IMR-90 (cell line): ENCODE data around the gene STX16. TPM values are rescaled to one million over a fixed set of nuclear protein-coding genes. Genes with fewer than 3 reads are reported as not detected.
A peak's percentile ranks its signal among the peaks of the same experiment; 100 is the strongest.

Source experiments
- ATAC-seq: fragments of 200-7000 bp; cut with Tn5 transposase; 2 replicates; pipeline ENCODE4 v1.9.1; 2020; ENCODE audit warnings: low read depth, mild to moderate bottlenecking, moderate library complexity
- BruUV-seq: library from RNA; stranded (reverse); fragments of 400-500 nt; replicated peaks from 2 replicates; lab custom pipeline; 2021; lab: Mats Ljungman, UMichigan
- CTCF ChIA-PET: fragments of 300-600 bp; formaldehyde crosslinking; extraction: SDS; loops from one replicate; lab custom pipeline; 2021; ENCODE audit warnings: antibody characterized with exemption; lab: Yijun Ruan, JAX
- POLR2A ChIA-PET: fragments of 300-600 bp; sonication (Branson Sonifier 250); formaldehyde crosslinking; loops from one replicate; lab custom pipeline; 2022; ENCODE audit warnings: antibody characterized with exemption; ENCODE audit not compliant: unreplicated experiment; lab: Charles Lee
- DNase-seq: peaks from one replicate; pipeline ENCODE4 v3.0.0; 2013
- H2AFZ ChIP-seq: replicated peaks from 2 replicates; pipeline ENCODE3; 2013; ENCODE audit warnings: low read length, mild to moderate bottlenecking; ENCODE audit not compliant: poor library complexity
- H2AK5ac ChIP-seq: 2 replicates; pipeline ENCODE4 v1.6.1; 2013; ENCODE audit warnings: low read depth, low read length, inconsistent platforms
- H2AK9ac ChIP-seq: replicated peaks from 2 replicates; pipeline ENCODE3; 2013; ENCODE audit warnings: mild to moderate bottlenecking, low read depth, low read length, moderate library complexity; ENCODE audit not compliant: poor library complexity
- H2BK120ac ChIP-seq: 2 replicates; pipeline ENCODE4 v1.6.1; 2013; ENCODE audit warnings: low read depth, low read length, inconsistent platforms
- H2BK15ac ChIP-seq: 3 replicates; pipeline ENCODE4 v1.6.1; 2013; ENCODE audit warnings: low read depth, low read length, inconsistent platforms
- H2BK20ac ChIP-seq: 2 replicates; pipeline ENCODE4 v1.6.1; 2013; ENCODE audit warnings: low read depth, mild to moderate bottlenecking, inconsistent platforms, low read length, moderate library complexity
- H2BK5ac ChIP-seq: 2 replicates; pipeline ENCODE4 v1.6.1; 2013; ENCODE audit warnings: mild to moderate bottlenecking, low read depth, low read length, inconsistent platforms; ENCODE audit not compliant: poor library complexity, severe bottlenecking
- H3K14ac ChIP-seq: replicated peaks from 2 replicates; pipeline ENCODE4 v1.6.1; 2013; ENCODE audit warnings: low read depth, low read length, inconsistent platforms
- H3K18ac ChIP-seq: 2 replicates; pipeline ENCODE4 v1.6.1; 2013; ENCODE audit warnings: low read depth, low read length, control low read depth
- H3K23ac ChIP-seq: 2 replicates; pipeline ENCODE4 v1.6.1; 2013; ENCODE audit warnings: low read depth, low read length, inconsistent platforms
- H3K27ac ChIP-seq: 2 replicates; pipeline ENCODE4 v1.5.1; 2013; ENCODE audit warnings: mild to moderate bottlenecking, control low read depth, low read length; ENCODE audit not compliant: insufficient read depth
- H3K27me3 ChIP-seq: 2 replicates; pipeline ENCODE4 v1.6.1; 2013; ENCODE audit warnings: low read length; ENCODE audit not compliant: control insufficient read depth, insufficient read depth
- H3K36me3 ChIP-seq: 2 replicates; pipeline ENCODE4 v1.6.1; 2013; ENCODE audit warnings: low read length, mixed read lengths; ENCODE audit not compliant: control insufficient read depth, insufficient read depth
- H3K4ac ChIP-seq: 2 replicates; pipeline ENCODE4 v1.6.1; 2013; ENCODE audit warnings: low read depth, low read length, inconsistent platforms
- H3K4me1 ChIP-seq: 2 replicates; pipeline ENCODE4 v1.6.1; 2013; ENCODE audit warnings: low read length, mixed read lengths; ENCODE audit not compliant: control insufficient read depth, insufficient read depth
- H3K4me2 ChIP-seq: 2 replicates; pipeline ENCODE4 v1.6.1; 2013; ENCODE audit warnings: low read depth, mild to moderate bottlenecking, control low read depth, low read length, moderate library complexity
- H3K4me3 ChIP-seq: 2 replicates; pipeline ENCODE4 v1.5.1; 2013; ENCODE audit warnings: low read depth, mild to moderate bottlenecking, control low read depth, low read length, moderate library complexity; ENCODE audit not compliant: insufficient read depth
- H3K56ac ChIP-seq: 2 replicates; pipeline ENCODE4 v1.6.1; 2013; ENCODE audit warnings: low read length, inconsistent platforms; ENCODE audit not compliant: insufficient read depth; ENCODE audit errors: extremely low read depth
- H3K79me1 ChIP-seq, 2 experiments: 2 replicates each; pipeline ENCODE4 v1.6.1; 2013; ENCODE audit warnings: low read length in 2 of 2, inconsistent platforms in 1 of 2, low read depth in 1 of 2
- H3K9ac ChIP-seq: 2 replicates; pipeline ENCODE4 v1.6.1; 2013; ENCODE audit warnings: low read depth, low read length, control low read depth
- H3K9me1 ChIP-seq: 2 replicates; pipeline ENCODE4 v1.6.1; 2013; ENCODE audit warnings: low read length, inconsistent platforms; ENCODE audit not compliant: insufficient read depth
- H3K9me3 ChIP-seq: 2 replicates; pipeline ENCODE4 v1.6.1; 2013; ENCODE audit warnings: low read length; ENCODE audit not compliant: control insufficient read depth, insufficient read depth
- H4K20me1 ChIP-seq: 2 replicates; pipeline ENCODE4 v1.6.1; 2013; ENCODE audit warnings: low read length, inconsistent platforms; ENCODE audit not compliant: insufficient read depth
- H4K5ac ChIP-seq: 2 replicates; pipeline ENCODE4 v1.6.1; 2013; ENCODE audit warnings: mild to moderate bottlenecking, low read depth, low read length, control low read depth
- H4K8ac ChIP-seq, 2 experiments: 2 replicates each; pipeline ENCODE4 v1.6.1; 2013; ENCODE audit warnings: low read depth in 2 of 2, low read length in 2 of 2, control low read depth in 1 of 2, inconsistent platforms in 1 of 2
- H4K91ac ChIP-seq: 2 replicates; pipeline ENCODE4 v1.6.1; 2013; ENCODE audit warnings: low read depth, low read length, inconsistent platforms; ENCODE audit not compliant: insufficient read depth
- BHLHE40 ChIP-seq: fragments of 150-350 bp; IDR thresholded peaks from 2 replicates; pipeline ENCODE4 v1.6.1; 2016; ENCODE audit warnings: mild to moderate bottlenecking, low read depth, low read length
- CHD1 ChIP-seq: IDR thresholded peaks from 2 replicates; pipeline ENCODE4 v1.6.1; 2012; ENCODE audit warnings: low read depth, low read length, improper control_type of control experiment
- CTCF ChIP-seq: conservative IDR thresholded peaks from 2 replicates; pipeline ENCODE4 v1.5.1; 2012; ENCODE audit warnings: mild to moderate bottlenecking, low read depth, low read length, improper control_type of control experiment
- FOS ChIP-seq: fragments of 150-350 bp; IDR thresholded peaks from 2 replicates; pipeline ENCODE4 v1.6.1; 2016; ENCODE audit warnings: low read depth, low read length
- MAFK ChIP-seq: IDR thresholded peaks from 2 replicates; pipeline ENCODE4 v1.6.1; 2012; ENCODE audit warnings: low read depth, low read length, improper control_type of control experiment
- MXI1 ChIP-seq: IDR thresholded peaks from 2 replicates; pipeline ENCODE4 v1.6.1; 2012; ENCODE audit warnings: low read depth, mild to moderate bottlenecking, low read length, moderate library complexity, borderline replicate concordance
- POLR2A ChIP-seq: IDR thresholded peaks from 2 replicates; pipeline ENCODE4 v1.6.1; 2012; ENCODE audit warnings: mild to moderate bottlenecking, low read depth, low read length
- RAD21 ChIP-seq: IDR thresholded peaks from 2 replicates; pipeline ENCODE4 v1.6.1; 2012; ENCODE audit warnings: low read length, improper control_type of control experiment
- USF2 ChIP-seq: fragments of 150-350 bp; IDR thresholded peaks from 2 replicates; pipeline ENCODE4 v1.6.1; 2017; ENCODE audit warnings: mild to moderate bottlenecking, antibody characterized with exemption, low read length, low read depth
- WGBS, 2 experiments: methylation state at CpG; one replicate each; pipeline versions ENCODE4 v1.1.5 to v1.1.7; 2013; ENCODE audit warnings: missing lambda C conversion rate in 2 of 2; ENCODE audit not compliant: insufficient read length in 1 of 2; ENCODE audit errors: extremely low coverage in 2 of 2; 5-methylcytosine and 5-hydroxymethylcytosine counted together
- dilution Hi-C: fragments of 300-500 bp; cut with HindIII; formaldehyde crosslinking; loops from one replicate; pipeline ENCODE4 v1.14.3; 2018; ENCODE audit warnings: low sequenced_read_pairs; ENCODE audit not compliant: unreplicated experiment
- in situ Hi-C: fragments of 300-500 bp; cut with MboI; formaldehyde crosslinking; loops from 3 replicates; pipeline ENCODE4 v1.14.3; 2019; ENCODE audit warnings: low sequenced_read_pairs, inconsistent platforms, mixed read lengths
- intact Hi-C: fragments of 100-400 bp; cut with micrococcal nuclease; formaldehyde crosslinking; loops from 2 replicates; pipeline ENCODE4 v1.10.0; 2022
- polyA plus RNA-seq, 3 experiments: library from polyadenylated mRNA; depleted of rRNA; stranded (reverse); fragments of >200 nt; gene quantifications; 2 replicates each; pipeline ENCODE4 v1.2.3, GENCODE V29; 2012; ENCODE audit warnings: low replicate concordance in 1 of 3
- total RNA-seq: library from RNA; depleted of rRNA; stranded (reverse); fragments of >200 nt; gene quantifications from 2 replicates; pipeline ENCODE4 v1.2.3, GENCODE V29; 2012

Gene STX16
- total and polyA plus RNA-seq, 2 of the 4 experiments (the other 2 are of a cell fraction) = 26.9 to 58.2 TPM

- Histone ChIP-seq H3K56ac (no peak overlapping the region), H3K9me3 (no peaks in the 10 kb centered on the region), H3K27ac (no peak overlapping the region), H4K20me1 (peaks cover 18% of the 10 kb centered on the region), H3K9me1 (peaks cover 6% of the 10 kb centered on the region), H4K5ac (no peak overlapping the region), H3K4me2 (no peak overlapping the region), H3K9ac (no peak overlapping the region), H3K36me3 (peaks cover 42% of the 10 kb centered on the region), H2BK120ac (no peak overlapping the region), H2AK5ac (no peak overlapping the region), H3K4ac (no peak overlapping the region), H3K79me1 (peaks cover 24 to 51% of the 10 kb centered on the region in 2 experiments; a peak in 3 of 4 replicates), H2AK9ac (no peak overlapping the region), H3K18ac (no peak overlapping the region), H4K8ac (no peak overlapping the region), H3K14ac (no peak overlapping the region), H3K27me3 (no peaks in the 10 kb centered on the region), H2BK15ac (no peak overlapping the region), H2BK20ac (no peak overlapping the region), H4K91ac (no peak overlapping the region), H3K23ac (no peak overlapping the region), H2BK5ac (no peak overlapping the region), H3K4me1 (peaks cover 4% of the 10 kb centered on the region), H2AFZ (no peak overlapping the region), H3K4me3 (no peak overlapping the region)
- no peak for TF ChIP-seq CHD1
- TF ChIP-seq RAD21 = no peak
- TF ChIP-seq MXI1 = no peak
- no peak for TF ChIP-seq USF2
- no peak for TF ChIP-seq CTCF
- TF ChIP-seq BHLHE40 = no peak
- no peak for TF ChIP-seq FOS
- no peak for TF ChIP-seq MAFK
- no peak for TF ChIP-seq POLR2A
- BruUV-seq = no TSS peak
- peak; percentile 46 for ATAC-seq
- ChIA-PET CTCF (interaction anchor here (1.4 kb wide), 1 partner anchor 10 kb away, joined by 3 read pairs; no protein-coding TSS in a partner anchor), POLR2A (no interaction called here)
- in situ Hi-C loops = no loop called here
- dilution Hi-C loops = loop anchor here (25.0 kb wide), 1 partner anchor 433 kb away; the partner anchor contains the start of gene ANKRD60
- peak; percentile 38 for DNase-seq
- no CpG with 5 or more reads among the region's 1 CpG for WGBS, 2 experiments
- intact Hi-C loops = no loop called here
Measured at GRCh38 chr20:58670102-58670501, 19.0 kb downstream of the STX16 start.
